A549 (cell line): ENCODE measurements around the gene SIRT7.

Source experiments
- BHLHE40 ChIP-seq: IDR thresholded peaks from 2 replicates; pipeline ENCODE4 v1.6.1; 2012; ENCODE audit warnings: low read depth, low read length, inconsistent platforms
- CBX8 ChIP-seq: fragments of 200-600 bp; sonication (generic); IDR thresholded peaks from 2 replicates; pipeline ENCODE4 v1.6.1; 2016
- EP300 ChIP-seq, 2 experiments: fragments of >200 bp; sonication (Bioruptor Twin); formaldehyde crosslinking; IDR thresholded peaks; 2 replicates in 1 of 2; 3 replicates in 1 of 2; pipeline ENCODE4 v1.6.1; 2016 to 2017
- JUNB ChIP-seq: fragments of >200 bp; sonication (Bioruptor Twin); formaldehyde crosslinking; IDR thresholded peaks from 2 replicates; pipeline ENCODE4 v1.6.1; 2016
- KDM1A ChIP-seq: fragments of 200-600 bp; sonication (generic); IDR thresholded peaks from 2 replicates; pipeline ENCODE4 v1.6.1; 2016; ENCODE audit warnings: low read depth, mild to moderate bottlenecking
- MAFK ChIP-seq: fragments of 450-650 bp; IDR thresholded peaks from 2 replicates; pipeline ENCODE4 v1.6.1; 2014; ENCODE audit not compliant: partially characterized antibody
- POLR2A ChIP-seq: IDR thresholded peaks from 2 replicates; pipeline ENCODE4 v1.6.1; 2012; ENCODE audit warnings: mild to moderate bottlenecking, low read length
- POLR2AphosphoS2 ChIP-seq: conservative IDR thresholded peaks from 2 replicates; pipeline ENCODE4 v1.6.1; 2012; ENCODE audit warnings: low read length, improper control_type of control experiment, inconsistent platforms
- RAD21 ChIP-seq, 2 experiments: fragments of >200 bp in 1 of 2; sonication (Bioruptor Twin) in 1 of 2; formaldehyde crosslinking in 1 of 2; IDR thresholded peaks in 1 of 2; conservative IDR thresholded peaks in 1 of 2; 2 replicates in 1 of 2; 3 replicates in 1 of 2; pipeline ENCODE4 v1.6.1; 2012 to 2018; ENCODE audit warnings: inconsistent platforms in 1 of 2
- RCOR1 ChIP-seq: fragments of 150-350 bp; IDR thresholded peaks from 2 replicates; pipeline ENCODE4 v1.6.1; 2014; ENCODE audit warnings: antibody characterized with exemption, low read length, low read depth
- TF ChIP-seq, protein P1 (sequence below): fragments of >200 bp; sonication (Bioruptor Twin); formaldehyde crosslinking; IDR thresholded peaks from 3 replicates; pipeline ENCODE4 v1.5.1; 2016

- TF ChIP-seq CBX8, result no peak
- TF ChIP-seq RAD21 (conservative IDR thresholded peaks at IDR 0.05 in 1 of 2, IDR thresholded peaks at IDR 0.05 in 1 of 2), result no peak
- TF ChIP-seq EP300 (IDR thresholded peaks at IDR 0.05), result no peak
- TF ChIP-seq, protein P1, sequence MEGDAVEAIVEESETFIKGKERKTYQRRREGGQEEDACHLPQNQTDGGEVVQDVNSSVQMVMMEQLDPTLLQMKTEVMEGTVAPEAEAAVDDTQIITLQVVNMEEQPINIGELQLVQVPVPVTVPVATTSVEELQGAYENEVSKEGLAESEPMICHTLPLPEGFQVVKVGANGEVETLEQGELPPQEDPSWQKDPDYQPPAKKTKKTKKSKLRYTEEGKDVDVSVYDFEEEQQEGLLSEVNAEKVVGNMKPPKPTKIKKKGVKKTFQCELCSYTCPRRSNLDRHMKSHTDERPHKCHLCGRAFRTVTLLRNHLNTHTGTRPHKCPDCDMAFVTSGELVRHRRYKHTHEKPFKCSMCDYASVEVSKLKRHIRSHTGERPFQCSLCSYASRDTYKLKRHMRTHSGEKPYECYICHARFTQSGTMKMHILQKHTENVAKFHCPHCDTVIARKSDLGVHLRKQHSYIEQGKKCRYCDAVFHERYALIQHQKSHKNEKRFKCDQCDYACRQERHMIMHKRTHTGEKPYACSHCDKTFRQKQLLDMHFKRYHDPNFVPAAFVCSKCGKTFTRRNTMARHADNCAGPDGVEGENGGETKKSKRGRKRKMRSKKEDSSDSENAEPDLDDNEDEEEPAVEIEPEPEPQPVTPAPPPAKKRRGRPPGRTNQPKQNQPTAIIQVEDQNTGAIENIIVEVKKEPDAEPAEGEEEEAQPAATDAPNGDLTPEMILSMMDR, result no peak
- no peak for TF ChIP-seq BHLHE40
- no peak for TF ChIP-seq POLR2AphosphoS2
- no peak for TF ChIP-seq JUNB
- TF ChIP-seq MAFK, result no peak
- TF ChIP-seq KDM1A, result no peak
- TF ChIP-seq POLR2A, result no peak
- TF ChIP-seq RCOR1, result no peak
Observed at GRCh38 chr17:81885454-81885853, 32.5 kb downstream of the SIRT7 start.
